RWPE2 (cell line): ENCODE results near the gene TENM4.

Experiments
- ATAC-seq: fragments of 200-7000 bp; cut with Tn5 transposase; 3 replicates; pipeline ENCODE4 v1.9.1; 2021; ENCODE audit warnings: low read depth
- DNase-seq: peaks from one replicate; pipeline ENCODE4 v3.0.0-alpha.2; 2020; ENCODE audit warnings: low spot score
- H3K27ac ChIP-seq: fragments of 450-650 bp; 2 replicates; pipeline ENCODE4 v1.5.1; 2017; ENCODE audit warnings: mild to moderate bottlenecking; ENCODE audit not compliant: poor library complexity, severe bottlenecking
- H3K27me3 ChIP-seq: fragments of 250-450 bp; sonication (Bioruptor Pico); 2 replicates; pipeline ENCODE4 v1.5.1; 2021; ENCODE audit warnings: mild to moderate bottlenecking, moderate library complexity; ENCODE audit not compliant: insufficient read depth, poor library complexity, severe bottlenecking
- H3K36me3 ChIP-seq: fragments of 250-450 bp; sonication (Bioruptor Pico); 2 replicates; pipeline ENCODE4 v1.5.1; 2020; ENCODE audit warnings: low read depth, mild to moderate bottlenecking, moderate library complexity
- H3K4me1 ChIP-seq: fragments of 250-450 bp; sonication (Bioruptor Pico); 2 replicates; pipeline ENCODE4 v1.5.1; 2021; ENCODE audit warnings: mild to moderate bottlenecking, moderate library complexity; ENCODE audit not compliant: insufficient read depth, poor library complexity, severe bottlenecking
- H3K4me3 ChIP-seq: fragments of 250-450 bp; sonication (Bioruptor Pico); 2 replicates; pipeline ENCODE4 v1.5.1; 2021; ENCODE audit warnings: mild to moderate bottlenecking, moderate library complexity; ENCODE audit not compliant: severe bottlenecking
- H3K9me3 ChIP-seq: fragments of 250-450 bp; sonication (Bioruptor Pico); 2 replicates; pipeline ENCODE4 v1.5.1; 2021; ENCODE audit warnings: mild to moderate bottlenecking, moderate library complexity; ENCODE audit not compliant: severe bottlenecking
- CTCF ChIP-seq: fragments of 450-650 bp; IDR thresholded peaks from one replicate; pipeline ENCODE4 v1.5.1; 2017; ENCODE audit warnings: mild to moderate bottlenecking, moderate library complexity; ENCODE audit not compliant: poor library complexity, severe bottlenecking

TENM4 gene

GRCh38 chr11:79139900-79140299 lies 300.9 kb downstream of the TENM4 start:
- TF ChIP-seq CTCF, result no peak
- H3K4me1 ChIP-seq, result no peaks in the 10 kb centered on the region
- H3K4me3 ChIP-seq, result no peak overlapping the region
- ATAC-seq (no peak), DNase-seq (no peak)
- no peaks in the 10 kb centered on the region for H3K27me3 ChIP-seq
- H3K27ac ChIP-seq, result no peak overlapping the region
- no peaks in the 10 kb centered on the region for H3K9me3 ChIP-seq
- H3K36me3 ChIP-seq, result no peaks in the 10 kb centered on the region

- H3K27me3 ChIP-seq, result no peaks in the 10 kb centered on the region
- ATAC-seq, result no peak
- no peak for DNase-seq
- no peaks in the 10 kb centered on the region for H3K4me1 ChIP-seq
- H3K27ac ChIP-seq, result no peak overlapping the region
- no peaks in the 10 kb centered on the region for H3K36me3 ChIP-seq
- TF ChIP-seq CTCF, result no peak
- no peak overlapping the region for H3K4me3 ChIP-seq
- H3K9me3 ChIP-seq, result no peaks in the 10 kb centered on the region
Measured at GRCh38 chr11:79129702-79130101, 311.1 kb downstream of the TENM4 start.

GRCh38 chr11:79128291-79128690 lies 312.5 kb downstream of the TENM4 start:
- ATAC-seq (no peak), DNase-seq (no peak)
- no peak overlapping the region for H3K4me3 ChIP-seq
- no peaks in the 10 kb centered on the region for H3K9me3 ChIP-seq
- H3K27me3 ChIP-seq, result no peaks in the 10 kb centered on the region
- no peaks in the 10 kb centered on the region for H3K4me1 ChIP-seq
- no peak overlapping the region for H3K27ac ChIP-seq
- no peaks in the 10 kb centered on the region for H3K36me3 ChIP-seq
- TF ChIP-seq CTCF, result no peak

GRCh38 chr11:79122759-79123158 lies 318.1 kb downstream of the TENM4 start:
- no peak for ATAC-seq
- Histone ChIP-seq H3K4me1 (no peaks in the 10 kb centered on the region), H3K27ac (no peak overlapping the region), H3K36me3 (no peaks in the 10 kb centered on the region), H3K9me3 (no peaks in the 10 kb centered on the region), H3K27me3 (no peaks in the 10 kb centered on the region), H3K4me3 (no peak overlapping the region)
- TF ChIP-seq CTCF, result no peak
- no peak for DNase-seq

GRCh38 chr11:79121351-79121750 lies 319.5 kb downstream of the TENM4 start:
- Histone ChIP-seq H3K4me3 (no peak overlapping the region), H3K27ac (no peak overlapping the region), H3K36me3 (no peaks in the 10 kb centered on the region), H3K4me1 (no peaks in the 10 kb centered on the region), H3K9me3 (no peaks in the 10 kb centered on the region), H3K27me3 (no peaks in the 10 kb centered on the region)
- ATAC-seq (no peak), DNase-seq (no peak)
- no peak for TF ChIP-seq CTCF
